Hematopoietic multipotent progenitor cell (in vitro differentiated cells): ENCODE measurements around the gene ICE2. TPM values are rescaled to one million over a fixed set of nuclear protein-coding genes. Genes with fewer than 3 reads are reported as not detected.
A peak's percentile ranks its signal among the peaks of the same experiment; 100 is the strongest.
"Not testable (repeated sequence)": the region's sequence is repeated elsewhere in the genome, so short reads cannot be mapped to it uniquely, and the experiment has no call there.

Experiments
- DNase-seq, 3 donors: peaks; one replicate each; pipeline ENCODE4 v3.0.0-alpha.2; 2011 to 2015; ENCODE audit warnings: low read depth in 2 of 3, low spot score in 2 of 3
- total RNA-seq: library from RNA; depleted of rRNA; stranded (reverse); fragments of >200 nt; gene quantifications from one replicate; pipeline ENCODE4 v1.2.3, GENCODE V29; 2012

ICE2 gene
- total RNA-seq, 1 donor: 28.0 TPM

DNA sequence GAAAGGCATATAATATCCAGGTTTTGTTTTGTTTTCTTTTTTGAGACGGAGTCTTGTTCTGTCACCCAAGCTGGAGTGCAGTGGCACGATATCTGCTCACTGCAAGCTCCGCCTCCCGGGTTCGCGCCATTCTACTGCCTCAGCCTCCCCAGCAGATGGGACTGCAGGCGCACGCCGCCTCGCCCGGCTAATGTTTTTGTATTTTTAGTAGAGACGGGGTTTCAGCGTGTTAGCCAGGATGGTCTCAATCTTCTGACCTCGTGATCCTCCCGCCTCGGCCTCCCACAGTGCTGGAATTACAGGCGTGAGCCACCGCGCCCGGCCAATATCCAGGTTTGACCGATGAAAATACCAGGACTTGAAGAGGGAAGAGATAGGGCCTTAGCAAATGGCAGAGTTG is 66.1 kb downstream of the ICE2 start:
- not testable (repeated sequence) for DNase-seq

- no peak for DNase-seq
Observed at GRCh38 chr15:60411774-60412425, 67.0 kb downstream of the ICE2 start.

DNA sequence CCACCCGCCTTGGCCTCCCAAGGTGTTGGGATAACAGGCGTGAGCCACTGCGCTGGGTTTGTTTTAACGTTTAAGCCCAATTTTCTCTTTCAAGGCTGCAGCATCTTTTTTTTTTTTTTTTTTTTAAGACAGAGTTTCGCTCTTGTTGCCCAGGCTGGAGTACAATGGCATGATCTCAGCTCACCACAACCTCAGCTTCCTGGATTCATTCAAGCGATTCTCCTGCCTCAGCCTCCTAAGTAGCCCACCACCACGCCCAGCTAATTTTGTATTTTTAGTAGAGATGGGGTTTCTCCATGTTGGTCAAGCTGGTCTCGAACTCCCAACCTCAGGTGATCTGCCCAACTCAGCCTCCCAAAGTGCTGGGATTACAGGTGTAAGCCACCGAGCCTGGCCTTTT is 68.6 kb downstream of the ICE2 start:
- not testable (repeated sequence) for DNase-seq

- peak in 1 of 3 donors; percentile 49 for DNase-seq
Observed at GRCh38 chr15:60408463-60408981, 70.4 kb downstream of the ICE2 start.

- no peak for DNase-seq
Observed at GRCh38 chr15:60407415-60407805, 71.5 kb downstream of the ICE2 start.

- DNase-seq: no peak
Observed at GRCh38 chr15:60406513-60407414, 72.2 kb downstream of the ICE2 start.

GRCh38 chr15:60405399-60405798 is 73.5 kb downstream of the ICE2 start:
- DNase-seq: no peak

- DNase-seq: not testable (repeated sequence)
Observed at GRCh38 chr15:60404351-60404750, 74.6 kb downstream of the ICE2 start.

DNA sequence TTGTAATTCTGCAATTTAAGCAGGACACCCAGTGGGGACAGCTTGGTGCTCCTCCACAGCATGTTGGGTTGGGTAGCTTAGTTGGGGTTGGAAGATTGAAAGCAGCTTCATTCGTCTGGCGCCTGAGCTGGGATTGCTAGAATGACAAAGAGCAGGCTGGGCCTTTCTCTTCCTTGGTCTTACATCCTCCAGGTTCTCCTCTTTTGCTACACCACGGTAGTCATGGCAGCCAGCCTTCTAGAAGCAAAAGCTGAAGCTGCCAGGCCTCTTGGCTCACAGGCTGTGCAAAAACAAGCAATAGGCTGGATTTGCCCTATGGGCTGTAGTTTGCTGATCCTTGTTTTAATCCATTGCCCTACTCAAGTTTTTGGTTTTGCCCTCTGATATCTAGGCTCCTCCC is 78.0 kb downstream of the ICE2 start:
- DNase-seq: no peak

- DNase-seq: no peak
Observed at GRCh38 chr15:60399931-60400330, 79.0 kb downstream of the ICE2 start.

GRCh38 chr15:60399246-60399915 is 79.6 kb downstream of the ICE2 start:
- no peak for DNase-seq

- peak; percentile 71 to 87 (median 83) for DNase-seq
Observed at GRCh38 chr15:60397772-60398445, 81.0 kb downstream of the ICE2 start, which contains the start of gene ANXA2. ANXA2 (minus strand) TSS chr15:60397986; CDS start chr15:60386075, 11,911 bp downstream.

DNA sequence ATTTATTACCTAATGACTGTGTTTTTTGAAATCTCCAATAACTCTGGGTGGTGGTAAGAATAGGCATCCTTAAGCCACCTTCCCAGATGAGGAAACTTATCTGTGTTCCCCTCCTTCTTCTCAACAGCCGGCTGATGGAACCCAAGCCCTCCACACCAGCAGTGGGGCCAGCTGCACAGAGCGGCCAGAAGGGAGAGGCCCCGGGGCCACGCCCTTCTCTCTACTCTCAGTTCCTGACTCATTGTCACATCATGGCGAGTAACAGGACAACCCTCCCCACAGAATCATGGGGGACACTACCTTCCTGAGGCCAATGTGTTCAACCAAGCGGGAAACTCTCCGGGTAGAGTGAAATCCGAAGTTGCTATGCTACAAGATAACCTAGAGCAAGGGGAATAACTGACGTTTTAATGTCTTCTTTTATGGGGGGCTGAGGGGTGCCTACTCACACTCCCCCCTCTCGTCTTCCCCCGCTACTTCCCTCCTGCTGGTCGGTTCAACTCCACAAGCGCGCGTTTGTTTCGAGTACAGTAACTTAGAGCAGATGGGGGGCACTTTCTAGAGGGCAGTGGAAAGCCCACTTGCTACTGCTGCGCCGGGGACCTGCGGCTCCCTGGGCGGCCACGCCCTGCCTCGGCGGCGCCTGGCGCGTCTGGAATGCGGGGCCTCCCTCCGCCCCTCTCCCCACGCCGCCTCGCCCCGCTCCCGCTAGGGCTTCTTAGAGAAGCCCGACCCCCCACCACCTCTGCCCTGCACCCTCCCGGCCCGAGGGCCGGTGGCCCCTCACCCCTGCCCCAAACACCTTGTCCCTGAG is 81.8 kb downstream of the ICE2 start:
- peak in 2 of 3 donors; percentile 34 to 39 for DNase-seq

- no peak for DNase-seq
Observed at GRCh38 chr15:60396560-60396957, 82.4 kb downstream of the ICE2 start.

- DNase-seq: no peak
Observed at GRCh38 chr15:60396100-60396499, 82.8 kb downstream of the ICE2 start.

GRCh38 chr15:60395276-60396011 is 83.5 kb downstream of the ICE2 start:
- DNase-seq: peak in 1 of 3 donors; percentile 11

DNA sequence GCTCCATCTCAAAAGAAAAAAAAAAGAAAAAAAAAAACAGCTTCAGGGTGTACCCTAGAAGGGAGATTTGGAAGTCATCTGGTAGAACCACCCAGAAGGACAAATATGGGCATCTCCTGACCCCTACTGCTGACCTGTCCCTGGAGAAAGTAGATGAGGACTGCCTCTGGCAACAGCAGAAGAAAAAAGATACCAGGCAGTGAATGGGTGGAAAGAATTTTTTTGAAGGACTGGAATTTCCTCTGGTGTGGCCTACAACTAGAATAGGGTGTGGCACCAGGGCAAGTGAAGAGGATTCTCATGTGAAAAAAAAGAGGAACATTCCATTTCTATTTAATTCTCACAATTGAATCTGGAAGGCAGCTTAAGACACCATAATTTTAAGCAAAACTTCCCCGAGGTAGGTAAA is 84.2 kb downstream of the ICE2 start:
- no peak for DNase-seq

DNA sequence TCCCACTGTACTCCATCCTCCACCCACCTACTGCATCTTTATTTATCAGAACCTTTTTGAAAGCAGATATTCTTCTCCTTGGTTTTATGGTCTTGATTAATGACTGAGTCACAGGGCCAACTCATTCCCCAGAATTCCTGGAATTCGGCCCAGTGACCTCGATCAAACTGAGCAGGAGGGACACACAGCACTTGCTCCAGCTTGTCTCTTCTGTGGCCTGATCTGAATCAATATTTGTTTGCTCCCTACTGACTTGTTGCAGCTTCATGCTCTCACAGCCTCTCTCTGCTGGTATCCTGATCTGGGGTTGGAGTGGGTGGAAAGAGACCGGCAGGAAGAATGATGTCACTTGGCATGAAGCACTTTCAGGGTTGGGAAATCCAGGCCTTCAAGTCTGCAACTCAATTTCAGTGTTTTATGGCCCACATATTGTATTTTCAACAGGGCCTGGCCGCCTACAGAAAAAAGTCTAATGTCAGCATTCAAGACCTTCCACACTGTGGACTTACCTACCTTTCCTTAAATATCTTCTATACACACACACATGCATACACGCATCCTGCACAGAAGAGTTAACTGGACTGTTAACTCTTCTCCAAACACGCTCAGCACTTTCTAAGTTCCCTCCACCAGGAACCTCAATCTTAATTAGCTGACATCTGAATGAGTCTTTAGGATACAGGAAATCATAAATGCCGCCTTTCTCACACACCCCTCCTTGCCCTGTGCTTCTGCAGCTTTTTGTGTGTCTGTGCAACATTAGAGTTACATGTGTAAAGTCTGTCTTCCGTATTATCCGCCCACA is 85.8 kb downstream of the ICE2 start:
- no peak for DNase-seq
